ENCODE measurements around the gene CTNNBIP1. TPM values are rescaled to one million over a fixed set of nuclear protein-coding genes. Genes with fewer than 3 reads are reported as not detected.

The CTNNBIP1 gene
- total and polyA plus RNA-seq, 7 donors, result 9.2 to 20.3 (median 18.2) TPM

DNA sequence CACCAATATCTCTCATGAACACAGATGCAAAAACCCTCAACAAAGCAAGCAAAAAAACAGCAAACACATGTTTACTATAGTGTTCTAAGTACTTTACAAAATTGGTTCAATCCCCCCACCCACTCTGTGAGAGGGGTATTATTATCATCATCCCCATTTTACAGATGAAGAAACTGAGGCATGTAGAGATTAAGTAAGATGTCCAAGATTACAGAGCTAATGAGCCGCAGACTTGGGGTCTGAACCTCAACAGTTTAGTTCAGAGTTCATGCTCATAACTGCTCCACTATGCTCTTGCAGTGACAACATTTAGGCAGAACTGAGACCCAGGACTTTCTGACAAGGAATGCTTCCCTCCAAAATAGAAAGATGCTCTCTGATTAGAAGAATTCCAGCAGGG lies 108.2 kb downstream of the CTNNBIP1 start:
- DNase-seq, result no peak
- H3K36me3 ChIP-seq, result no peaks in the 10 kb centered on the region
- no peaks in the 10 kb centered on the region for H3K9me3 ChIP-seq
- TF ChIP-seq POLR2A (IDR thresholded peaks at IDR 0.05) (no peak), EP300 (IDR thresholded peaks at IDR 0.05) (no peak), POLR2AphosphoS5 (IDR thresholded peaks at IDR 0.05) (no peak)
- TF ChIP-seq, protein P1, sequence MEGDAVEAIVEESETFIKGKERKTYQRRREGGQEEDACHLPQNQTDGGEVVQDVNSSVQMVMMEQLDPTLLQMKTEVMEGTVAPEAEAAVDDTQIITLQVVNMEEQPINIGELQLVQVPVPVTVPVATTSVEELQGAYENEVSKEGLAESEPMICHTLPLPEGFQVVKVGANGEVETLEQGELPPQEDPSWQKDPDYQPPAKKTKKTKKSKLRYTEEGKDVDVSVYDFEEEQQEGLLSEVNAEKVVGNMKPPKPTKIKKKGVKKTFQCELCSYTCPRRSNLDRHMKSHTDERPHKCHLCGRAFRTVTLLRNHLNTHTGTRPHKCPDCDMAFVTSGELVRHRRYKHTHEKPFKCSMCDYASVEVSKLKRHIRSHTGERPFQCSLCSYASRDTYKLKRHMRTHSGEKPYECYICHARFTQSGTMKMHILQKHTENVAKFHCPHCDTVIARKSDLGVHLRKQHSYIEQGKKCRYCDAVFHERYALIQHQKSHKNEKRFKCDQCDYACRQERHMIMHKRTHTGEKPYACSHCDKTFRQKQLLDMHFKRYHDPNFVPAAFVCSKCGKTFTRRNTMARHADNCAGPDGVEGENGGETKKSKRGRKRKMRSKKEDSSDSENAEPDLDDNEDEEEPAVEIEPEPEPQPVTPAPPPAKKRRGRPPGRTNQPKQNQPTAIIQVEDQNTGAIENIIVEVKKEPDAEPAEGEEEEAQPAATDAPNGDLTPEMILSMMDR (IDR thresholded peaks at IDR 0.05), result no peak
- intact Hi-C loops (cut with DNase I), result no loop called here
- H3K27me3 ChIP-seq, result no peaks in the 10 kb centered on the region
- H3K4me3 ChIP-seq, result no peak overlapping the region
- 97 to 98% methylated on average over 1 of the region's 1 CpG for whole genome bisulfite sequencing, 2 donors
- peaks cover 0 to 46% (median 31%) of the 10 kb centered on the region in 4 donors for H3K4me1 ChIP-seq
- no peak overlapping the region for H3K27ac ChIP-seq

Other genes with a start within 250 kb of the CTNNBIP1 start
- 10 to 100 TPM; 33.9 to 71.2 (median 36.4) TPM for gene CLSTN1, start 86.3 kb downstream of the CTNNBIP1 start, total RNA-seq
- 100 to 1,000 TPM in 1 of 3 donors, 10 to 100 TPM in 2; 21.0 to 105 (median 28.9) TPM for gene CLSTN1, start 86.3 kb downstream of the CTNNBIP1 start, polyA plus RNA-seq
- gene LZIC, start 33.1 kb upstream of the CTNNBIP1 start, total RNA-seq, result 10 to 100 TPM; 25.1 to 29.6 (median 27.3) TPM
- 10 to 100 TPM; 23.7 to 50.4 (median 39.6) TPM for gene LZIC, start 33.1 kb upstream of the CTNNBIP1 start, polyA plus RNA-seq
- gene NMNAT1, start 33.2 kb upstream of the CTNNBIP1 start, total RNA-seq, result 1 to 10 TPM; 5.1 to 9.7 (median 6.7) TPM
- gene NMNAT1, start 33.2 kb upstream of the CTNNBIP1 start, polyA plus RNA-seq, result 10 to 100 TPM; 12.0 to 14.6 (median 13.2) TPM
- 10 to 100 TPM in 2 of 4 donors, 1 to 10 TPM in 2; 4.2 to 13.2 (median 10.7) TPM for gene RBP7, start 87.0 kb upstream of the CTNNBIP1 start, total RNA-seq
- 10 to 100 TPM in 1 of 3 donors, 1 to 10 TPM in 2; 7.1 to 10.8 (median 7.9) TPM for gene RBP7, start 87.0 kb upstream of the CTNNBIP1 start, polyA plus RNA-seq
- 100 to 1,000 TPM in 1 of 4 donors, 10 to 100 TPM in 3; 47.8 to 124 (median 59.4) TPM for gene UBE4B, start 122.7 kb upstream of the CTNNBIP1 start, total RNA-seq
- gene UBE4B, start 122.7 kb upstream of the CTNNBIP1 start, polyA plus RNA-seq, result 10 to 100 TPM; 10.2 to 22.6 (median 12.7) TPM

Measured in sigmoid colon (tissue), 7 donors.